ENCODE measurements around the gene RSAD2.
"Not testable (repeated sequence)": the region's sequence is repeated elsewhere in the genome, so short reads cannot be mapped to it uniquely, and the experiment has no call there.

RSAD2 gene

GRCh38 chr2:6864231-6864754 lies 13.3 kb upstream of the RSAD2 start:
- no peak for DNase-seq (ENCODE audit: low read depth)

GRCh38 chr2:6864923-6865345 lies 12.6 kb upstream of the RSAD2 start:
- DNase-seq (ENCODE audit: low read depth), result no peak

DNA sequence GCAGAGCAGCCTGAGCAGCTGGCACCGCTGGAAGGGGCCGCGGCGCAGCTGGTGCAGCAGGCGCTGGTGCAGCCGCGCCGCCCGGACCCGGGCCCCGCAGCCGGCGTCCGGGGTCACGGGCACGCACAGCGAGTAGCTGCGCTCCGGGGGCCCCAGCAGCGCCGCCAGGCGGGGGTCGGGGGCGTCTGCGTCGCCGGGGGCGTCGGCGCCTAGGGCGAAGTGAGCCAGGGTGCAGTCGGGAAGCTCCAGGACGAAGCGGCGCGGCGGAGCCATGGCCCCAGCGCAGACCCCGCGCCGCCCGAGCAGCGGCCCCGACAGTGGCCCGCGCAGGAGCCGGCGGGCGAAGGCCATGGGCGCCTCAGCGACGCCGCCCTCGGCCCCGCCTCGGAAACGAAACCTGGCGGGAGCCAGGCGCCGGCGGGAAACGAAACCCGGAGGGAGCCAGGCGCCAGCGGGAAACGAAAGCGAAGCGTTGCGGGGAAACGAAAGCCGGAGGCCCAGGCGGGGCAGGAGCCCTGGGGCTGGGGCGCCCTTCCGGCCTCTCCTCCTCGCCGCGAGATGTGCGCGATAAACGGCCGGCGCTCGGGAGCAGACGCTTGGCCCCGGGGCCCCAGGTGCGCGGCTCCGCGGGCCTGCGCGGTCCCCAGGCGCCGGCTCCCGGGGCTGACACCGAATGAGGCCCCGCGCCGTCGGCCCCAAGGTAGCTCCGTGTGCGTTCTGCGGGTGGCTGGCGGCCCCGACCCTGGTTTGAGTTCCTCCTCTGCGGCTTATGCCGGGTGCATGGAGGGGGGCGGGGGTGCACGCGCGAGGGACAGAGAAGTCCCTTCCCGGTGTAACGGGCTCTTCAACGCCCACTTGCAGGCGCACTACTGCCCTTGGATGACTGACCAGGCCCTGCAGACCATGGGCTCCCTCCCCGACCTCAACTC lies 12.0 kb upstream of the RSAD2 start, which contains the start of gene CMPK2:
Gene CMPK2, minus strand, starts transcription at position 562 of the 929 bp plus-strand sequence. Its CDS starts 211 bp downstream, at position 351.
- DNase-seq (ENCODE audit: low read depth), result peak; percentile 66

- DNase-seq (ENCODE audit: low read depth), result no peak
These were observed 11.3 kb upstream of the RSAD2 start for GRCh38 chr2:6866275-6866671.

- DNase-seq (ENCODE audit: low read depth), result no peak
These were observed 10.6 kb upstream of the RSAD2 start for GRCh38 chr2:6866982-6867381.

GRCh38 chr2:6872394-6872793 lies 5.2 kb upstream of the RSAD2 start:
- DNase-seq (ENCODE audit: low read depth), result no peak

- DNase-seq (ENCODE audit: low read depth), result no peak
These were observed 3.5 kb upstream of the RSAD2 start for GRCh38 chr2:6874032-6874431.

DNA sequence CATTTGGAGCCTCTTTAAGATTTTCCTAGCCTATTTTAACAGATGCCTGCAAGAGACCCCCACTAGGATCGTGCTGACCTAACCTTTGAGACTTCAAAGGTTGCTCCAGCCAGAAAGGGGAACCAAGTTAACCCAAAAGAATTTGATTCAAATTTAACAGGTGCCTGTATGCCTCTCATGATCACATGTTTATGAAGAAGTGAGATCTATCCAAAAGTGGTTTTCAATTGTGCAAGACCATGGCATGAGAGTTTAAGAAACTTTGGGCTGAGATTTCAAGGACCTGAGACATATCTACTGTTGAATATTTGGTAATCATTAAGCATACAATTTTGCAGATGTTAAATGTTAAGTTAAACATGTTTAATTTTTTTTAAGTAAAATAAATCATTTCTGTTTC lies 1.3 kb upstream of the RSAD2 start:
- no peak for DNase-seq (ENCODE audit: low read depth)

- DNase-seq (ENCODE audit: low read depth), result no peak
These were observed 972 bp downstream of the RSAD2 start for GRCh38 chr2:6878549-6878948.

GRCh38 chr2:6879011-6879410 lies 1.4 kb downstream of the RSAD2 start:
- DNase-seq (ENCODE audit: low read depth), result no peak

DNA sequence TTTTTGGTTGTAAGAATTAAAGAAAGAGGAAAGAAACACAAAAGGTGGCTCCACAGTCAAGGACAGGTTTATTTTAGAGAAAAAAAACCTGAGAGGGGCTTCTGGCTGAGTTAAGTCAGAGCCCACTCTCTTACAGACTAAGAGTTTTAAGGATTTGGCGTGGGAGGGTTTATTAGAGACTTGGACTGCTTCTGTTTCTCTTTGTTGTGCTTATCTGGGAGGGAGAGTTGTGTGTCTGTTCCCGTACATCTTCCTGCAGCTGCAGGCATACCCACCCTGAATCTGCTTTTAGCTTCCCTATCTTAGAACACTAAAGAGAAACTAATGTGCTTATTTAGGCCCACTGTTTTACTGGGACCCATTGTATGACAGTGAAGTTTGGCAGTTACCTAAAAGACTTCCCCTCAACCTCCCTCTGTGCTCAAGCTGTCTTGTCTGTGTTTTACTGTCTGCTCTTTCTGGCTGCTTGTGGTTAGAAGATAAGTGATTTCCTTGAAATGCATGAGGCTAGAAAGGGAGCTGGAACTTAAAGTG lies 2.7 kb downstream of the RSAD2 start:
- DNase-seq (ENCODE audit: low read depth), result no peak

GRCh38 chr2:6881046-6881445 lies 3.5 kb downstream of the RSAD2 start:
- no peak for DNase-seq (ENCODE audit: low read depth)

GRCh38 chr2:6881516-6881915 lies 3.9 kb downstream of the RSAD2 start:
- DNase-seq (ENCODE audit: low read depth), result no peak

- DNase-seq (ENCODE audit: low read depth), result no peak
These were observed 6.0 kb downstream of the RSAD2 start for GRCh38 chr2:6883448-6884122.

DNA sequence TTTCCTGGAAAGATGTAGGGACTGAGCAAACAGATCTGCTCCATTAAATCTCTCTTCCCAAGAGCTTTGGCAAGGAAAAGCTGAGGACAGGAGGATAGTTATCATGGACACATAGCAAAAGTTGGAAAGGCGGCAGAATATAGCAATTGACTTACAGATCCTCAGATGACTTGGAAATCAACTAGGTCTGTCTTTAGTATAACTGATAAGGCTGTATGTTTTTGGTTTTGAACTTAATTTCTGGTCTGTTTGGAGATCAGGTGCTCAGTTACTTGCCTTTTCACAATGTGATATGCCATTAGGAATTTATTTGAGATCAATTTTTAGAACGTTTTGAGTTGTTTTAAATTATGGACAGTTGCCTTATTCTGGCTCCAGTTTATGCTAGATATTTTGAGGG lies 8.0 kb downstream of the RSAD2 start:
- no peak for DNase-seq (ENCODE audit: low read depth)

DNA sequence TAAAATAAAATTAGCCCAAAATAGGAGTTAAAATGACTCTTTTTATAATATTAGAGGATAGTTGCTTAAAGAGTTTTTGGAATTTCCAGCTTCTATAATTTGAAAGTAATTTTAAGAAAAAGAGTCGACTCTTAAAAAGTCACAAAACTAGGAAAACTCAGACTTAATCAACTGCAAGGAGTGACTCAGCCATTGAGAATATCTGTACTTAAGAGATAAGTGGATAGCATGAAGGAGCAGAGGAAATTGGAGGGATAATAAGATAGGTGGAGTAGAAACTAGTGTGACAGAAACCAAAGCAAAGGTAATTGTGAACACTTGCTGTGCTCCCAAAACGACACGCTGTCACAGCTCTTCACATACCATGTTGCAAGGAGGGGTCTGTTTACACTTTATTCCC lies 8.4 kb downstream of the RSAD2 start:
- no peak for DNase-seq (ENCODE audit: low read depth)

GRCh38 chr2:6887751-6888192 lies 10.2 kb downstream of the RSAD2 start:
- no peak for DNase-seq (ENCODE audit: low read depth)

DNA sequence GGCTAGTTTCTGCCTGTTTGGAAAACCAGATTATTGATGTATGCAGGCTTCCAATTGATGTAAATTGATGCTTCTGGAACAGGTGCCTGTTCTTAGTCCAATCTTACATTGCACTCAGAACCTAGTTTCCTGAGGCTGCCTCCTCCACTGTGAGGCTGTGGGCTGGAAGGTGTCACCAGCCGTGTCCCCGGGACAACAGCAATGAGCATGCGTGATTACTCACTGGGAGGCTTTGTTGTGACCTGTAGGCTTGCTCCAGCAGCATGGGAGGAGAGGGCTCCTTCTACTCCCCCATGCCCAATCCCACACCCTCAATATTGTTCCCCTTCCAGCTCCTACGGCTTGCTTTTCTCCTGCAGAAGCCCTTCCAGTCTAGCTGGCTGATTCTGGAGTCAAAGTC lies 11.1 kb downstream of the RSAD2 start:
- no peak for DNase-seq (ENCODE audit: low read depth)

- DNase-seq (ENCODE audit: low read depth), result no peak
These were observed 16.4 kb downstream of the RSAD2 start for GRCh38 chr2:6893876-6894482.

DNA sequence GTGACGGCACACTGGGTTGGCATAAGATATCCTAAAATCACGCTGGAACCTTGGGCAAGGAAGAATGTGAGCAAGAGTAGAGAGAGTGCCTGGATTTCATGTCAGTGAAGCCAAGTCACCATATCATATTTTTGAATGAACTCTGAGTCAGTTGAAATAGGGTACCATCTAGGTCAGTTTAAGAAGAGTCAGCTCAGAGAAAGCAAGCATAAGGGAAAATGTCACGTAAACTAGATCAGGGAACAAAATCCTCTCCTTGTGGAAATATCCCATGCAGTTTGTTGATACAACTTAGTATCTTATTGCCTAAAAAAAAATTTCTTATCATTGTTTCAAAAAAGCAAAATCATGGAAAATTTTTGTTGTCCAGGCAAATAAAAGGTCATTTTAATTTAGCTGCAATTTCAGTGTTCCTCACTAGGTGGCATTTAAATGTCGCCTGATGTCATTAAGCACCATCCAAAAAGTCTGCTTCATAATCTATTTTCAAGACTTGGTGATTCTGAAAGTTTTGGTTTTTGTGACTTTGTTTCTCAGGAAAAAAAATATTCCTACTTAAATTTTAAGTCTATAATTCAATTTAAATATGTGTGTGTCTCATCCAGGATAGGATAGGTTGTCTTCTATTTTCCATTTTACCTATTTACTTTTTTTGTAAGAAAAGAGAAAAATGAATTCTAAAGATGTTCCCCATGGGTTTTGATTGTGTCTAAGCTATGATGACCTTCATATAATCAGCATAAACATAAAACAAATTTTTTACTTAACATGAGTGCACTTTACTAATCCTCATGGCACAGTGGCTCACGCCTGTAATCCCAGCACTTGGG lies 19.6 kb downstream of the RSAD2 start:
- DNase-seq (ENCODE audit: low read depth), result no peak

DNA sequence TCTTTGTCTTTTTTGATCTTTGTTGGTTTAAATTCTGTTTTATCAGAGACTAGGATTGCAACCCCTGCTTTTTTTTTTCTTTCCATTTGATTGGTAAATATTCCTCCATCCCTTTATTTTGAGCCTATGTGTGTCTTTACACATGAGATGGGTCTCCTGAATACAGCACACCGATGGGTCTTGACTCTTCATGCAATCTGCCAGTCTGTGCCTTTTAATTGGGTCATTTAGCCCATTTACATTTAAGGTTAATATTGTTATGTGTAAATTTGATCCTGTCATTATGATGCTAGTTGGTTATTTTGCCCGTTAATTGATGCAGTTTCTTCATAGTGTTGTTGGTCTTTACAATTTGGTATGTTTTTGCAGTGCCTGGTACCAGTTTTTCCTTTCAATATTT lies 25.0 kb downstream of the RSAD2 start:
- DNase-seq (ENCODE audit: low read depth), result not testable (repeated sequence)

Data from activated T-helper 1 cell treated with Interleukin-2 at 50 U/mL for 16 hours (primary cell).